Measurements from ENCODE around the gene IGFBP7.

The IGFBP7 gene

DNA sequence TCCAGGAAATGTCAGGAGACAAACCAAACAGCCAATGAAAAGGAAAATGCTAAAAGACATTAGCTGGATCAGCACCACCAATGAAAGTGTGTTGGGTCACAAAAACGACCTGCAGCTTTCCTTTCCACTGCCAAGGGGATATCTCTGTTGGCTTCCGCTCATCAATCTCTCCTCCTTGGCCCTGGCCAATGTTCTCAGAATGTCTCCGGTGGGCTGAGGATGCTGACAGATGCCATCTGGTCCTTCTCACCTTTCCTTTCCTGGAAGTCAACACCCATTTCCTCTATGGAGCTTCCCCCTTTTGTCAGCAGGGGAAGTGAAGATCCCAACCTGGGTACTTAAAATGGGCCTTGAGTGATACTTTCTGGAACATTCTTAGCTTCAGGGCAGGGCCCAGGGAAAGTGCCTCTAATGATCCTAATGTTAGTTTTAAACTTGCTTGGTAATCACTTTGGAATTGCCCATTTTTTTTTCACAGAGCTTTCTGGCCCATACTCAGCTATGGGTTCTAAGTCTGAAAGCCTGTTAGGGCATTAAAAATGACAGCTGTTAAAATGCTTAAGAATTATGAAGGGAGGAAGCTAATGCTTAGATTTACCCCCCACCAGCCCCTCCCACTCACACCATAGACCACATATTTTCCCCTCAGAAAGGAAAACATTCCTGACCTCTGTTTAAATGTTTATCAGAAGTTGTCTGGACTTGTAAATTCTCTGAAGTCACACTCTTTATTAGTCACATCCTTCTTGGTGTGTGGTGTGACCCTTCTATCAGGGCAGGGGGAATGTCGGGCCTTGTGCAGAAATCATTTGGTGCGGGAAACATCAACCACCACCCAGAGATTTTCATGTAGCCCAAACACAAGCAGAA lies 29.2 kb downstream of the IGFBP7 start:
- no peak for DNase-seq (ENCODE audit: extremely low spot score)
- ChIA-PET POLR2A (no interaction called here), CTCF (interaction anchor here (0.6 kb wide), 1 partner anchor 9 kb away, joined by 3 read pairs; no protein-coding TSS in a partner anchor)
- TF ChIP-seq, protein P1, sequence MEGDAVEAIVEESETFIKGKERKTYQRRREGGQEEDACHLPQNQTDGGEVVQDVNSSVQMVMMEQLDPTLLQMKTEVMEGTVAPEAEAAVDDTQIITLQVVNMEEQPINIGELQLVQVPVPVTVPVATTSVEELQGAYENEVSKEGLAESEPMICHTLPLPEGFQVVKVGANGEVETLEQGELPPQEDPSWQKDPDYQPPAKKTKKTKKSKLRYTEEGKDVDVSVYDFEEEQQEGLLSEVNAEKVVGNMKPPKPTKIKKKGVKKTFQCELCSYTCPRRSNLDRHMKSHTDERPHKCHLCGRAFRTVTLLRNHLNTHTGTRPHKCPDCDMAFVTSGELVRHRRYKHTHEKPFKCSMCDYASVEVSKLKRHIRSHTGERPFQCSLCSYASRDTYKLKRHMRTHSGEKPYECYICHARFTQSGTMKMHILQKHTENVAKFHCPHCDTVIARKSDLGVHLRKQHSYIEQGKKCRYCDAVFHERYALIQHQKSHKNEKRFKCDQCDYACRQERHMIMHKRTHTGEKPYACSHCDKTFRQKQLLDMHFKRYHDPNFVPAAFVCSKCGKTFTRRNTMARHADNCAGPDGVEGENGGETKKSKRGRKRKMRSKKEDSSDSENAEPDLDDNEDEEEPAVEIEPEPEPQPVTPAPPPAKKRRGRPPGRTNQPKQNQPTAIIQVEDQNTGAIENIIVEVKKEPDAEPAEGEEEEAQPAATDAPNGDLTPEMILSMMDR (IDR thresholded peaks at IDR 0.05; ENCODE audit: control extremely low read depth, extremely low read depth, low read depth, missing control alignments), result no peak

DNA sequence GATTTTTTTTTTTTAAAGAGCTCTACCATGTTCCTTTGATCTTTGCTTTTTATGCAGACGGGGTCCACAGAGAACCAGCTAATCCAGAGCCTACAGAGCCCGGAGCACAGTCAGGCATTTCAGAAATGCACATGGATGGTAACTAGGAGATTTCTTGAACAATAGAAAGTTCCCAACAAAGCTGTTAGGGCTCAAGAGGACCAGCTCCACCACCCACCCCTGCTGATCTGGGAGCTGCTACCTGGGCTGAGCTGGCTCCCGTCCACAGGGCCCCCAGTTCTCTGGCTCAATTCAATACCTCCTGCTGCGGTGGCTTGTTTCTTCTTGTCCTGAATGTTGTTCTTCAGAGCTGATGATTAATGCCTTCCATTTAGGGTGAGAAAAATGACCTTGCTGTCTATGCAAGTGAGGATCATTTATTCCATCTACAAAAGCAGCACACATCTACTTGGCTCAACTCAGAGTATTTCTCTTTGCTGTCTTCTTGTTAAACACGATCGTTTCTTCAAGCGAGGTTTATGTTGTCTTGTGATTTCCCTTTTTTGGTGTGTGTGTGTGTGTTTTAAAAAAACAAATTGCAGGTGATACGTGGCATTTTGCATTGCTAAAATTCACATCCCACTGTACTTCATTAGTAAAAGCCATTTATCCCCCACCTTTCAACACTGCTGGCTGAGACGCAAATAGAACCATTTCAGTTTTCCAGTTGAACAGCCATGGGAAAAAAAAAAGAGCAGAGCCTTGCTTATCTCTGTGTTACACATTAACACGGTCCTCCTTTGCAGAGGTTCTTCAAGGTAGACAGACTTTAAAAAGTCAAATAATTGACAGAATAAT lies 31.3 kb downstream of the IGFBP7 start:
- DNase-seq (ENCODE audit: extremely low spot score), result no peak
- ChIA-PET CTCF (interaction anchor here (1.3 kb wide), 1 partner anchor 14 kb away, joined by 5 read pairs; no protein-coding TSS in a partner anchor), POLR2A (no interaction called here)
- TF ChIP-seq, protein P1 (IDR thresholded peaks at IDR 0.05; ENCODE audit: control extremely low read depth, extremely low read depth, low read depth, missing control alignments), result no peak

DNA sequence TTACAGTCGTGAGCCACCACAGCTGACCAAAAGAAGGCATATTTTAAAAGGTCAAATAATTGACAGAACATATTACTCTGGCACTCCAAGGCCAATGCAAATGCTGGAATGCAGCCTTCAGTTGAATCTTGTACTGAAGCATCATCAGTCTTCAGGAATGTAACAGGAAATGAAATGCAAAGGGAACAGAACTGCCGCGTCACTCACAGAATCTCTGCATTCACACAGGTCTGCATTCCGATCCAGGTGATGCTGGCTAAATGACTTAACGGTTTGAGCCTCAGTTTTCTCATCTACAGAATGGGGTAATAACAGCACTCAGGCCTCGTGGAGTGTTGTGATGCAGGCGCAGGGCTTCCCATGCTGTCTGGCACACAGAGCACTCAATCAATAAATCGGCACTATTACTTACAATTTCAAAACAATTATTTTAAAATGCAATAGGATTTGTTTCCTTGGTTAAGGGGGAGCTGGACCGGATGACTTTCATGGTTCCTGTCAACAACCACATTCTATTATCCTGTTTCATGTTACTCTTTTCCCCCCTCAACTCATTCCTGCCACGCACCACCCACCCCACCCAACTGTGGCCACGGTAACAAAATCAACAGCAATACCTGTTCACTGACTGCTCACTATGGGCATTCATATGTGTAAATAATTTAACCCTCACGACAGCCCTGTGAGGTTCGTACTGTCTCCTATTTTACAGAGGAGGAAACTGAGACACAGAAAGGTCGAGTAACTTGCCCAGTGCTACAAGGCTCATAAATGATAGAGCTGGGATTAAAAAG lies 32.4 kb downstream of the IGFBP7 start:
- CTCF ChIA-PET, result interaction anchor here (1.3 kb wide), 1 partner anchor 16 kb away, joined by 5 read pairs; no protein-coding TSS in a partner anchor
- POLR2A ChIA-PET, result no interaction called here
- TF ChIP-seq, protein P1 (IDR thresholded peaks at IDR 0.05; ENCODE audit: control extremely low read depth, extremely low read depth, low read depth, missing control alignments), result no peak
- DNase-seq (ENCODE audit: extremely low spot score), result no peak

DNA sequence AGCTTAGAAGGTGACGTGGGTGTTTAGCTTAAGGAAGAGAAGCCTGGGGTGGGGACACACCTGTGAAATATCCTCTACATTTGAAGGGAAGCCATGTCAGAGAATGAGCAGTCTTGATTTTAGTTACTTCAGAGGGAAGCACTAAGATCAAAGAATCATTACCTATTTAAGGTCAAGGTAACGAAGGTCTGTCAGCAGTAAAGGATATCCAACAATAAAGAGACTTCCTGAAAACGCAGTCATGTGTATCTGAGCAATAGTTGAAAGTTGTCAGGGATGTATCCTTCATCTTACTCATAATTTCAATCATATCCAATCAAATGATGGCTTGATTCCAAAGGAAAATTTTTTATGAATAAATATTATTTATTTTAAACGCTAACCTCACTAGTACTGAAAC lies 33.5 kb downstream of the IGFBP7 start:
- CTCF ChIA-PET, result no interaction called here
- POLR2A ChIA-PET, result no interaction called here
- TF ChIP-seq, protein P1 (IDR thresholded peaks at IDR 0.05; ENCODE audit: control extremely low read depth, extremely low read depth, low read depth, missing control alignments), result no peak
- DNase-seq (ENCODE audit: extremely low spot score), result no peak

DNA sequence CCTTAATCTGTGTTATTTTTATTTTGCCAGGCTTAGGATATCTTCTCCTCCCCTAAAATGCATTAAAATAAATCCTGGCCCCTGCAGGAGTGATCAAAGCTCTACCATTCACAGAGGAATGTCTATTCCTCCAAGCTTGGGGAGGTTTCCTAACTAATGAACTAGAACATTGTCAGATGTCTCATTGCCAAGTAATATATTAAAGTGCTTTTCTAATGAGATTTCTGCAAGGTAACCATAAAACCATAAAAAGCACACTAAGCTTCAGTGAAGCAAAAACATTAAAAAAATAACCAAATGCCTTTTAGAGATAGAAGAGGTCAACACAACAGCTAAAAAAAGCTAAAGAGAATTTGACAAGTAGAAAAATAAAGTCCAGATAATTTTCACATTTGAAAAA lies 34.8 kb downstream of the IGFBP7 start:
- POLR2A ChIA-PET, result no interaction called here

More for the DNA sequence above, 34.8 kb downstream of the IGFBP7 start:
- CTCF ChIA-PET, result interaction anchor here (1.2 kb wide), 1 partner anchor 88 kb away, joined by 4 read pairs; no protein-coding TSS in a partner anchor
- no peak for DNase-seq (ENCODE audit: extremely low spot score)
- TF ChIP-seq, protein P1 (IDR thresholded peaks at IDR 0.05; ENCODE audit: control extremely low read depth, extremely low read depth, low read depth, missing control alignments), result no peak
